IPS-18a (cell line): Measurements from ENCODE around the gene RBM17.
"Not testable (repeated sequence)": the region's sequence is repeated elsewhere in the genome, so short reads cannot be mapped to it uniquely, and the experiment has no call there.

Experiments
- H3K27ac ChIP-seq: one replicate; pipeline ENCODE4 v1.5.1; 2013; ENCODE audit warnings: low read length
- H3K27me3 ChIP-seq: one replicate; pipeline ENCODE4 v1.6.1; 2013; ENCODE audit warnings: mild to moderate bottlenecking, low read length; ENCODE audit not compliant: control insufficient read depth, insufficient read depth
- H3K36me3 ChIP-seq: one replicate; pipeline ENCODE4 v1.6.1; 2013; ENCODE audit warnings: low read depth, low read length; ENCODE audit not compliant: control insufficient read depth
- H3K4me1 ChIP-seq: one replicate; pipeline ENCODE4 v1.6.1; 2013; ENCODE audit warnings: low read depth, low read length; ENCODE audit not compliant: control insufficient read depth
- H3K4me3 ChIP-seq: one replicate; pipeline ENCODE4 v1.5.1; 2013; ENCODE audit warnings: low read length
- H3K9ac ChIP-seq: one replicate; pipeline ENCODE4 v1.6.1; 2013; ENCODE audit warnings: mild to moderate bottlenecking, low read length, moderate library complexity
- H3K9me3 ChIP-seq: one replicate; pipeline ENCODE4 v1.6.1; 2013; ENCODE audit warnings: low read depth, low read length; ENCODE audit not compliant: control insufficient read depth

RBM17 gene

GRCh38 chr10:6161921-6162320 lies 73.1 kb downstream of the RBM17 start:
- H3K4me1 ChIP-seq: peaks cover 7% of the 10 kb centered on the region
- no peak overlapping the region for H3K27ac ChIP-seq
- H3K4me3 ChIP-seq: no peak overlapping the region
- H3K9me3 ChIP-seq: no peaks in the 10 kb centered on the region
- H3K27me3 ChIP-seq: peaks cover 6% of the 10 kb centered on the region
- H3K36me3 ChIP-seq: no peaks in the 10 kb centered on the region
- H3K9ac ChIP-seq: no peak overlapping the region

- Histone ChIP-seq H3K4me3 (peak overlapping the region; percentile 75), H3K27me3 (peaks cover 6% of the 10 kb centered on the region), H3K36me3 (no peaks in the 10 kb centered on the region), H3K4me1 (peaks cover 7% of the 10 kb centered on the region), H3K9me3 (no peaks in the 10 kb centered on the region), H3K27ac (no peak overlapping the region), H3K9ac (no peak overlapping the region)
These were observed 73.9 kb downstream of the RBM17 start for GRCh38 chr10:6162589-6163356.

GRCh38 chr10:6163364-6164270 lies 74.8 kb downstream of the RBM17 start:
- no peaks in the 10 kb centered on the region for H3K9me3 ChIP-seq
- peaks cover 4% of the 10 kb centered on the region for H3K36me3 ChIP-seq
- peaks cover 7% of the 10 kb centered on the region for H3K4me1 ChIP-seq
- peak overlapping the region; percentile 6 for H3K27ac ChIP-seq
- peak overlapping the region; percentile 81 for H3K9ac ChIP-seq
- H3K27me3 ChIP-seq: peaks cover 6% of the 10 kb centered on the region
- peak overlapping the region; percentile 75 for H3K4me3 ChIP-seq

- H3K27me3 ChIP-seq: peaks cover 6% of the 10 kb centered on the region
- H3K9me3 ChIP-seq: no peaks in the 10 kb centered on the region
- peak overlapping the region; percentile 75 for H3K4me3 ChIP-seq
- peaks cover 4% of the 10 kb centered on the region for H3K36me3 ChIP-seq
- peak overlapping the region; percentile 6 for H3K27ac ChIP-seq
- peaks cover 7% of the 10 kb centered on the region for H3K4me1 ChIP-seq
- peak overlapping the region; percentile 81 for H3K9ac ChIP-seq
These were observed 75.6 kb downstream of the RBM17 start for GRCh38 chr10:6164271-6165095.

- Histone ChIP-seq H3K4me3 (no peak overlapping the region), H3K27ac (no peak overlapping the region), H3K9me3 (no peaks in the 10 kb centered on the region), H3K4me1 (peaks cover 7% of the 10 kb centered on the region), H3K27me3 (peaks cover 6% of the 10 kb centered on the region), H3K36me3 (peaks cover 4% of the 10 kb centered on the region), H3K9ac (no peak overlapping the region)
These were observed 76.4 kb downstream of the RBM17 start for GRCh38 chr10:6165221-6165725.

- not testable (repeated sequence) for H3K27me3 ChIP-seq, H3K36me3 ChIP-seq, H3K27ac ChIP-seq, H3K9me3 ChIP-seq, H3K9ac ChIP-seq, H3K4me1 ChIP-seq, H3K4me3 ChIP-seq
These were observed 77.1 kb downstream of the RBM17 start for GRCh38 chr10:6165933-6166332.
